Measurements from ENCODE around the gene ATF7IP. TPM values are rescaled to one million over a fixed set of nuclear protein-coding genes. Genes with fewer than 3 reads are reported as not detected.

ATF7IP gene
- total RNA-seq, 2 experiments from 2014 or later = 101 to 107 TPM

- Mint-ChIP-seq H3K9me3 (peaks cover 3% of the 10 kb centered on the region), H3K36me3 (ENCODE audit: low read depth) (peaks cover 37% of the 10 kb centered on the region), H3K4me3 (peak overlapping the region; percentile 67), H3K27me3 (no peaks in the 10 kb centered on the region), H3K4me1 (ENCODE audit: low read depth) (peaks cover 70% of the 10 kb centered on the region), H3K27ac (peak overlapping the region; percentile 11)
- TF ChIP-seq CTCF (IDR thresholded peaks at IDR 0.05) = no peak
- DNase-seq (peak; percentile 62), ATAC-seq (peak; percentile 80)
- ChIA-PET CTCF (interaction anchor here (0.7 to 1.6 kb wide), 3 partner anchors 9 to 27 kb away, joined by 3 to 5 read pairs (median 4); no protein-coding TSS in a partner anchor), POLR2A (interaction anchor here (0.9 to 1.6 kb wide), 4 partner anchors 9 to 46 kb away, joined by 3 to 4 read pairs (median 3); partner anchors contain the start of gene ATF7IP)
- intact Hi-C loops (cut with micrococcal nuclease) = no loop called here
Observed at GRCh38 chr12:14410841-14411569, 45.5 kb downstream of the ATF7IP start.

DNA sequence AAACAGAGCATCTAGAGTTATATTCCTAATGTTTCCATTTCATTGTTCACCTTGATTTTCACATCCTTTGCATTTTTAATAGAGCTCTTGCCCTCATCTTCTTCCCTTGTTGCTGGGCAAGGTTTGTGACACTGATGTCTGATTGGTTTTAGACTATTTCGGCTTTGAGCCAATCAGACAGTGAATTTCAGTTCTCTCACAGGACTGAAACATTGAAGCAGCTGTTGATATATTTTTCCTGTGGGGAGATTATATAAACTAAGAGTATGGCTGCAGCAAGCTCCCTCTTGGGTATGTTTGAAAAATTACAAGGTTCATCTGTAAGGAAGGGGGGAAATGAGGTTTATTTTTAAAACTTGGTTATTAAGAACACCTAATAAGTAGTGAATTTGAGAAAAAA lies 51.2 kb downstream of the ATF7IP start:
- intact Hi-C loops (cut with micrococcal nuclease) = loop anchor here (2.0 to 5.0 kb wide), 3 partner anchors 50 to 179 kb away; no protein-coding TSS in a partner anchor
- DNase-seq (peak; percentile 58), ATAC-seq (peak; percentile 75)
- Mint-ChIP-seq H3K4me1 (ENCODE audit: low read depth) (peaks cover 61% of the 10 kb centered on the region), H3K9me3 (peaks cover 13% of the 10 kb centered on the region), H3K4me3 (peak overlapping the region; percentile 23), H3K36me3 (ENCODE audit: low read depth) (peaks cover 41% of the 10 kb centered on the region), H3K27ac (peak overlapping the region; percentile 71), H3K27me3 (no peaks in the 10 kb centered on the region)
- POLR2A ChIA-PET = interaction anchor here (0.6 to 1.6 kb wide), 5 partner anchors 14 to 51 kb away, joined by 3 read pairs; partner anchors contain the start of gene ATF7IP
- CTCF ChIA-PET = interaction anchor here (0.8 to 3.0 kb wide), 10 partner anchors 9 to 196 kb away, joined by 3 to 22 read pairs (median 5); partner anchors contain the start of gene ATF7IP
- no peak for TF ChIP-seq CTCF (IDR thresholded peaks at IDR 0.05)

DNA sequence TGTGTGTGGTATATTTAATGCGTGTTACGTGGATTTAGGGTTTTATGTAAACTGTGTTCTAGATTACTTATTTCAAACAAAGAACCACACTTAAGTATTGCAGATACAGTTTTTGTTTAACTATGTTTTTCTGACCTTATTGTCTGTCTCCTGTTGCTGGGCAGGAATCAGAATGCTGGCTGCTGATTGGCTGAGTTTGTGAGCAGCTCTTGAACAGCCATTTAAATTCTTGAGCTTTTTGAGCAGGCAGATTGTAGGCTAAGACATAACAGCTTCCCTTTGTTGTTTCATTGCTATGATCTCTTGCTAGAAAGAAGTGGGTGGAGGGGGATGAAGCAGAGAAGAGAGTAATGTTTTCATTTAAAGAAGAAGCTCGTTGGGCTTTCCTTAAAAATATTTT lies 52.2 kb downstream of the ATF7IP start:
- CTCF ChIA-PET = interaction anchor here (0.8 to 3.0 kb wide), 13 partner anchors 10 to 232 kb away, joined by 3 to 22 read pairs (median 5); partner anchors contain the start of gene ATF7IP
- intact Hi-C loops (cut with micrococcal nuclease) = loop anchor here (2.0 to 5.0 kb wide), 3 partner anchors 51 to 180 kb away; no protein-coding TSS in a partner anchor
- no peaks in the 10 kb centered on the region for H3K27me3 Mint-ChIP-seq
- H3K4me1 Mint-ChIP-seq (ENCODE audit: low read depth) = peaks cover 59% of the 10 kb centered on the region
- H3K4me3 Mint-ChIP-seq = peak overlapping the region; percentile 63
- peak overlapping the region; percentile 91 for H3K27ac Mint-ChIP-seq
- peak; percentile 82 for ATAC-seq
- peak; percentile 90 for DNase-seq
- POLR2A ChIA-PET = interaction anchor here (0.6 to 1.6 kb wide), 4 partner anchors 24 to 354 kb away, joined by 3 to 4 read pairs (median 4); a partner anchor contains a TSS
- H3K9me3 Mint-ChIP-seq = peaks cover 22% of the 10 kb centered on the region
- TF ChIP-seq CTCF (IDR thresholded peaks at IDR 0.05) = no peak
- H3K36me3 Mint-ChIP-seq (ENCODE audit: low read depth) = peaks cover 47% of the 10 kb centered on the region

GRCh38 chr12:14418451-14418890 lies 53.0 kb downstream of the ATF7IP start:
- Mint-ChIP-seq H3K27me3 (no peaks in the 10 kb centered on the region), H3K4me1 (ENCODE audit: low read depth) (peaks cover 59% of the 10 kb centered on the region), H3K27ac (peak overlapping the region; percentile 75), H3K36me3 (ENCODE audit: low read depth) (peaks cover 50% of the 10 kb centered on the region), H3K4me3 (peak overlapping the region; percentile 47), H3K9me3 (peaks cover 25% of the 10 kb centered on the region)
- DNase-seq = no peak
- TF ChIP-seq CTCF (IDR thresholded peaks at IDR 0.05) = peak; percentile 60
- CTCF ChIA-PET = interaction anchor here (0.8 to 3.0 kb wide), 11 partner anchors 10 to 180 kb away, joined by 3 to 22 read pairs (median 5); partner anchors contain the start of gene ATF7IP
- peak; percentile 52 for ATAC-seq
- intact Hi-C loops (cut with micrococcal nuclease) = loop anchor here (5.0 kb wide), 1 partner anchor 181 kb away; no protein-coding TSS in a partner anchor
- POLR2A ChIA-PET = interaction anchor here (1.1 to 1.6 kb wide), 3 partner anchors 25 to 353 kb away, joined by 3 to 4 read pairs (median 4); a partner anchor contains a TSS
